ENCODE measurements around the gene PTGS2. TPM values are rescaled to one million over a fixed set of nuclear protein-coding genes. Genes with fewer than 3 reads are reported as not detected.

The PTGS2 gene
- polyA plus RNA-seq, 1 of the 3 experiments (the other 2 are of a cell fraction), result 6.3 TPM

DNA sequence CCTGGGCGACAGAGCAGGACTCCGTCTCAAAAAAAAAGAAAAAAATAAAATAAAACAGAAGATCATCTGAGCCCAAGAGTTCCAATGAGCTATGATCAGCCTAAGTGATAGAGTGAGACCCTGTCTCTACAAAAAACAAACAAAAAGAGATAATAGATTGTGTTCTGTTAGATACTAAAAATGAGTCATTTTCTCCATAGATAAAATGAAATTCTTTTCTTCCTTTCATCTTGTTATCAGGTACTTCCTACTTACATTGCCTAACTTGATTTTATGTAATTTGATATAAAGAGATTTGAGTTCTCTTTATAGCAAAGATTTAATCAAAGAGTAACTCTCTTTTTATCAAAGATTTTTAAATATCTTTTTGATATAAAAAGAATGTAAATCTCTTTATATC is 19.3 kb upstream of the PTGS2 start:
- Histone ChIP-seq H3K27me3 (ENCODE audit: insufficient read depth) (no peaks in the 10 kb centered on the region), H3K9me3 (no peaks in the 10 kb centered on the region), H3K9ac (no peak overlapping the region), H3K36me3 (replicated peaks in 1 of 2; ENCODE audit: control insufficient read depth in 1 of 2, insufficient read depth in 2 of 2, low read length in 1 of 2) (no peaks in the 10 kb centered on the region), H3K79me2 (ENCODE audit: insufficient read depth) (no peaks in the 10 kb centered on the region), H3F3A (replicated peaks; ENCODE audit: insufficient read depth) (no peaks in the 10 kb centered on the region), H3K27ac (ENCODE audit: low read depth in 2 of 2, low read length in 1 of 2) (no peak overlapping the region), H4K20me1 (ENCODE audit: insufficient read depth) (no peaks in the 10 kb centered on the region), H3K4me2 (no peak overlapping the region), H3K4me1 (ENCODE audit: control insufficient read depth in 1 of 2, insufficient read depth in 2 of 2, low read depth in 1 of 2, low read length in 1 of 2) (no peaks in the 10 kb centered on the region), H3K4me3 (ENCODE audit: low read depth in 2 of 2, low read length in 1 of 2) (no peak overlapping the region), H2AFZ (ENCODE audit: low read depth) (no peak overlapping the region), H3K9me2 (no peaks in the 10 kb centered on the region)
- CTCF ChIA-PET, result no interaction called here
- POLR2A ChIA-PET, result no interaction called here
- DNase-seq, result no peak
- TF ChIP-seq GATA2 (CRISPR knock-in tag; IDR thresholded peaks at IDR 0.05) (no peak), FOXM1 (IDR thresholded peaks at IDR 0.05; ENCODE audit: low read depth) (no peak), GABPA (IDR thresholded peaks at IDR 0.05; ENCODE audit: low read depth) (no peak), POLR2AphosphoS5 (IDR thresholded peaks at IDR 0.05; ENCODE audit: low read depth, low read length) (no peak), MEF2A (IDR thresholded peaks at IDR 0.05; ENCODE audit: borderline replicate concordance, low read depth) (no peak)
- WGBS (ENCODE audit: low lambda C conversion rate), result 78% methylated on average over 2 of the region's 2 CpGs

DNA sequence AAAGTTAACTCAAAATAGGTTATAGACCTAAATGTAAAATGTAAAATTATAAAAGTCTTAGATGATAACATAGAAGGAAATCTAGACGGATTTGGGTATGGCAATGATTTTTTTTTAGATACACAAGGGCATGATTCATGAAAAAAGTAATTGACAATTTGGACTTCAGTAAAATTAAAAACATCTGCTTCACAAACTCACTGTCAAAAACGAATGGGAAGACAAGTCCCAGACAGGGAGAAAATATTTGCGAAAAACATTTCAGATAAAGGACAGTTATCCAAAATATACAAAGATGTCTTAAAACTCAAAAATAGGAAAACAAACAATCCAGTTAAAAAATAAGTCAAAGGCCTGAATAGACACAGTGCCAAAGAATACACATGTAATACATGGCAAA is 9.7 kb upstream of the PTGS2 start:
- Histone ChIP-seq H3K9ac (no peak overlapping the region), H3K9me2 (no peaks in the 10 kb centered on the region), H3K36me3 (replicated peaks in 1 of 2; ENCODE audit: control insufficient read depth in 1 of 2, insufficient read depth in 2 of 2, low read length in 1 of 2) (peaks cover 0 to 7% of the 10 kb centered on the region in 2 experiments), H3K79me2 (ENCODE audit: insufficient read depth) (no peaks in the 10 kb centered on the region), H3K27ac (ENCODE audit: low read depth in 2 of 2, low read length in 1 of 2) (peak overlapping the region in 1 of 2 experiments; percentile 44; a peak in 1 of 4 replicates), H3K9me3 (peaks cover 9% of the 10 kb centered on the region; the same call in 1 of the 2 replicates), H3K27me3 (ENCODE audit: insufficient read depth) (no peaks in the 10 kb centered on the region), H3F3A (replicated peaks; ENCODE audit: insufficient read depth) (no peaks in the 10 kb centered on the region), H3K4me2 (no peak overlapping the region), H4K20me1 (ENCODE audit: insufficient read depth) (no peaks in the 10 kb centered on the region), H3K4me3 (ENCODE audit: low read depth in 2 of 2, low read length in 1 of 2) (no peak overlapping the region), H2AFZ (ENCODE audit: low read depth) (no peak overlapping the region), H3K4me1 (ENCODE audit: control insufficient read depth in 1 of 2, insufficient read depth in 2 of 2, low read depth in 1 of 2, low read length in 1 of 2) (no peaks in the 10 kb centered on the region; a peak in 1 of 4 replicates)
- POLR2A ChIA-PET, result no interaction called here
- DNase-seq, result no peak
- CTCF ChIA-PET, result no interaction called here
- WGBS (ENCODE audit: low lambda C conversion rate), result 10% methylated on average over 3 of the region's 3 CpGs
- peak; percentile 15; the same call in 1 of the 2 replicates for TF ChIP-seq NFIC (IDR thresholded peaks at IDR 0.05; ENCODE audit: borderline replicate concordance)
- no peak for TF ChIP-seq GABPA (IDR thresholded peaks at IDR 0.05; ENCODE audit: low read depth)
- TF ChIP-seq RCOR1 (IDR thresholded peaks at IDR 0.05; ENCODE audit: low read length), result no peak
- TF ChIP-seq, protein P1, sequence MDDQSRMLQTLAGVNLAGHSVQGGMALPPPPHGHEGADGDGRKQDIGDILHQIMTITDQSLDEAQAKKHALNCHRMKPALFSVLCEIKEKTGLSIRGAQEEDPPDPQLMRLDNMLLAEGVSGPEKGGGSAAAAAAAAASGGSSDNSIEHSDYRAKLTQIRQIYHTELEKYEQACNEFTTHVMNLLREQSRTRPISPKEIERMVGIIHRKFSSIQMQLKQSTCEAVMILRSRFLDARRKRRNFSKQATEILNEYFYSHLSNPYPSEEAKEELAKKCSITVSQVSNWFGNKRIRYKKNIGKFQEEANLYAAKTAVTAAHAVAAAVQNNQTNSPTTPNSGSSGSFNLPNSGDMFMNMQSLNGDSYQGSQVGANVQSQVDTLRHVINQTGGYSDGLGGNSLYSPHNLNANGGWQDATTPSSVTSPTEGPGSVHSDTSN (IDR thresholded peaks at IDR 0.05), result peak; percentile 50; the same call in 1 of the 2 replicates
- 0 out of 2 replicates have a peak, but pooled peaks have one; percentile 26 for TF ChIP-seq JUND (IDR thresholded peaks at IDR 0.05)
- TF ChIP-seq RFX5 (IDR thresholded peaks at IDR 0.05; ENCODE audit: low read length), result no peak
- peak in 1 of 2 experiments; percentile 23; a peak in 1 of 4 replicates for TF ChIP-seq EP300 (IDR thresholded peaks at IDR 0.05; ENCODE audit: borderline replicate concordance in 1 of 2, low read depth in 1 of 2, low read length in 1 of 2)
- no peak for TF ChIP-seq YY1 (IDR thresholded peaks at IDR 0.05; ENCODE audit: low read depth)
- peak; percentile 88 for TF ChIP-seq TCF12 (IDR thresholded peaks at IDR 0.05)

DNA sequence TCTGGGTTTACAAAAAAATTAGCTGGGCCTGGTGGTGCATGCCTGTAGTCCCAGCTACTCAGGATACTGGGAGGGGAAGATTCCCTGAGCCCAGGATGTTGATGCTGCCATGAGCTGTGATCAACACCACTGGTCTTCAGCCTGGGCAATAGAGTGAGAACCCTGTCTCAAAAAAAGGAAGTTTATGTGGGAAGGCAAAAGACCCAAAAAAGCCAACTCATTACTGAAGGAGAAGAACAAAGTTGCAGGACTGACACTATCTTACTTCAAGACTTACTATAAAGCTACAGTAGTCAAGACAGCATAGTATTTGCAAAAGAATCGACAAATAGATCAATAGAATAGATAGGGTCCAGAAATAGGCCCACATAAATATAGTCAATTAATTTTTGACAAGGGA is 9.2 kb upstream of the PTGS2 start:
- POLR2A ChIA-PET, result no interaction called here
- peaks cover 0 to 7% of the 10 kb centered on the region in 2 experiments for H3K36me3 ChIP-seq (replicated peaks in 1 of 2; ENCODE audit: control insufficient read depth in 1 of 2, insufficient read depth in 2 of 2, low read length in 1 of 2)
- H3K9me2 ChIP-seq, result no peaks in the 10 kb centered on the region
- no peak overlapping the region for H3K4me2 ChIP-seq
- CTCF ChIA-PET, result no interaction called here
- no peaks in the 10 kb centered on the region for H3K27me3 ChIP-seq (ENCODE audit: insufficient read depth)
- no peak for DNase-seq
- peaks cover 9% of the 10 kb centered on the region; the same call in 1 of the 2 replicates for H3K9me3 ChIP-seq
- 9% methylated on average over 1 of the region's 1 CpG for WGBS (ENCODE audit: low lambda C conversion rate)
- H3K4me3 ChIP-seq (ENCODE audit: low read depth in 2 of 2, low read length in 1 of 2), result no peak overlapping the region
- no peak overlapping the region for H3K9ac ChIP-seq
- no peaks in the 10 kb centered on the region; a peak in 1 of 4 replicates for H3K4me1 ChIP-seq (ENCODE audit: control insufficient read depth in 1 of 2, insufficient read depth in 2 of 2, low read depth in 1 of 2, low read length in 1 of 2)
- no peaks in the 10 kb centered on the region for H3K79me2 ChIP-seq (ENCODE audit: insufficient read depth)
- no peaks in the 10 kb centered on the region for H4K20me1 ChIP-seq (ENCODE audit: insufficient read depth)
- H3K27ac ChIP-seq (ENCODE audit: low read depth in 2 of 2, low read length in 1 of 2), result peak overlapping the region in 1 of 2 experiments; percentile 11; a peak in 1 of 4 replicates
- no peaks in the 10 kb centered on the region for H3F3A ChIP-seq (replicated peaks; ENCODE audit: insufficient read depth)
- no peak overlapping the region for H2AFZ ChIP-seq (ENCODE audit: low read depth)
- TF ChIP-seq TEAD4 (IDR thresholded peaks at IDR 0.05; ENCODE audit: borderline replicate concordance, insufficient read depth) (no peak), GABPA (IDR thresholded peaks at IDR 0.05; ENCODE audit: low read depth) (no peak), FOXM1 (IDR thresholded peaks at IDR 0.05; ENCODE audit: low read depth) (no peak), SMC3 (IDR thresholded peaks at IDR 0.05; ENCODE audit: low read depth, low read length) (no peak), YY1 (IDR thresholded peaks at IDR 0.05; ENCODE audit: low read depth) (no peak), SIN3A (IDR thresholded peaks at IDR 0.05; ENCODE audit: borderline replicate concordance, low read depth, low read length) (no peak), RXRA (IDR thresholded peaks at IDR 0.05; ENCODE audit: borderline replicate concordance, low read depth) (no peak)

Data from SK-N-SH (cell line).